ENCODE results near the gene CALR.

DNA sequence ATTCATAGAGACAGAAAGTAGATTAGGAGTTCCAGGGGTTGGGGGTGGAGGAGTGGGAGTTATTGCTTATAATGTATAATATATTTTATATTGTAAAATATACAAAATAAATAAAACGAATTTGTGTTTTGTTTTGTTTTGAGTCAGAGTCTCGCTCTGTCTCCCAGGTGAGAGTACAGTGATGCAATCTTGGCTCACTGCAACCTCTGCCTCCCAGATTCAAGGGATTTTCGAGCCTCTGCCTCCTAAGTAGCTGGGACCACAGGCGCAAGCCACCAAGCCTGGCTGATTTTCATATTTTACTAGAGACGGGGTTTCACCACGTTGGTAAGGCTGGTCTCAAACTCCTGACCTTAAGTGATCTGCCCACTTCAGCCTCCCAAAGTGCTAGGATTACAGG lies 21.1 kb downstream of the CALR start:
- TF ChIP-seq, protein P1, sequence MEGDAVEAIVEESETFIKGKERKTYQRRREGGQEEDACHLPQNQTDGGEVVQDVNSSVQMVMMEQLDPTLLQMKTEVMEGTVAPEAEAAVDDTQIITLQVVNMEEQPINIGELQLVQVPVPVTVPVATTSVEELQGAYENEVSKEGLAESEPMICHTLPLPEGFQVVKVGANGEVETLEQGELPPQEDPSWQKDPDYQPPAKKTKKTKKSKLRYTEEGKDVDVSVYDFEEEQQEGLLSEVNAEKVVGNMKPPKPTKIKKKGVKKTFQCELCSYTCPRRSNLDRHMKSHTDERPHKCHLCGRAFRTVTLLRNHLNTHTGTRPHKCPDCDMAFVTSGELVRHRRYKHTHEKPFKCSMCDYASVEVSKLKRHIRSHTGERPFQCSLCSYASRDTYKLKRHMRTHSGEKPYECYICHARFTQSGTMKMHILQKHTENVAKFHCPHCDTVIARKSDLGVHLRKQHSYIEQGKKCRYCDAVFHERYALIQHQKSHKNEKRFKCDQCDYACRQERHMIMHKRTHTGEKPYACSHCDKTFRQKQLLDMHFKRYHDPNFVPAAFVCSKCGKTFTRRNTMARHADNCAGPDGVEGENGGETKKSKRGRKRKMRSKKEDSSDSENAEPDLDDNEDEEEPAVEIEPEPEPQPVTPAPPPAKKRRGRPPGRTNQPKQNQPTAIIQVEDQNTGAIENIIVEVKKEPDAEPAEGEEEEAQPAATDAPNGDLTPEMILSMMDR (IDR thresholded peaks at IDR 0.05): no peak
- TF ChIP-seq RAD21 (IDR thresholded peaks at IDR 0.05; ENCODE audit: low read length) (no peak), MAX (IDR thresholded peaks at IDR 0.05; ENCODE audit: low read depth) (no peak), EP300 (IDR thresholded peaks at IDR 0.05; ENCODE audit: borderline replicate concordance in 1 of 2, low read depth in 1 of 2, low read length in 1 of 2) (no peak), TEAD4 (IDR thresholded peaks at IDR 0.05; ENCODE audit: borderline replicate concordance, insufficient read depth) (no peak), RFX5 (IDR thresholded peaks at IDR 0.05; ENCODE audit: low read length) (no peak), SIN3A (IDR thresholded peaks at IDR 0.05; ENCODE audit: borderline replicate concordance, low read depth, low read length) (no peak), EZH2phosphoT487 (IDR thresholded peaks at IDR 0.05; ENCODE audit: borderline replicate concordance, low read depth) (no peak), TAF1 (IDR thresholded peaks at IDR 0.05; ENCODE audit: borderline replicate concordance, low read depth, low read length) (no peak), YY1 (IDR thresholded peaks at IDR 0.05; ENCODE audit: low read depth) (no peak)
- TF ChIP-seq, protein P2, sequence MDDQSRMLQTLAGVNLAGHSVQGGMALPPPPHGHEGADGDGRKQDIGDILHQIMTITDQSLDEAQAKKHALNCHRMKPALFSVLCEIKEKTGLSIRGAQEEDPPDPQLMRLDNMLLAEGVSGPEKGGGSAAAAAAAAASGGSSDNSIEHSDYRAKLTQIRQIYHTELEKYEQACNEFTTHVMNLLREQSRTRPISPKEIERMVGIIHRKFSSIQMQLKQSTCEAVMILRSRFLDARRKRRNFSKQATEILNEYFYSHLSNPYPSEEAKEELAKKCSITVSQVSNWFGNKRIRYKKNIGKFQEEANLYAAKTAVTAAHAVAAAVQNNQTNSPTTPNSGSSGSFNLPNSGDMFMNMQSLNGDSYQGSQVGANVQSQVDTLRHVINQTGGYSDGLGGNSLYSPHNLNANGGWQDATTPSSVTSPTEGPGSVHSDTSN (IDR thresholded peaks at IDR 0.05): no peak
- TF ChIP-seq, protein P3, sequence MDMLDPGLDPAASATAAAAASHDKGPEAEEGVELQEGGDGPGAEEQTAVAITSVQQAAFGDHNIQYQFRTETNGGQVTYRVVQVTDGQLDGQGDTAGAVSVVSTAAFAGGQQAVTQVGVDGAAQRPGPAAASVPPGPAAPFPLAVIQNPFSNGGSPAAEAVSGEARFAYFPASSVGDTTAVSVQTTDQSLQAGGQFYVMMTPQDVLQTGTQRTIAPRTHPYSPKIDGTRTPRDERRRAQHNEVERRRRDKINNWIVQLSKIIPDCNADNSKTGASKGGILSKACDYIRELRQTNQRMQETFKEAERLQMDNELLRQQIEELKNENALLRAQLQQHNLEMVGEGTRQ (IDR thresholded peaks at IDR 0.05; ENCODE audit: borderline replicate concordance, low read depth, low read length): no peak
- TF ChIP-seq, protein P4, sequence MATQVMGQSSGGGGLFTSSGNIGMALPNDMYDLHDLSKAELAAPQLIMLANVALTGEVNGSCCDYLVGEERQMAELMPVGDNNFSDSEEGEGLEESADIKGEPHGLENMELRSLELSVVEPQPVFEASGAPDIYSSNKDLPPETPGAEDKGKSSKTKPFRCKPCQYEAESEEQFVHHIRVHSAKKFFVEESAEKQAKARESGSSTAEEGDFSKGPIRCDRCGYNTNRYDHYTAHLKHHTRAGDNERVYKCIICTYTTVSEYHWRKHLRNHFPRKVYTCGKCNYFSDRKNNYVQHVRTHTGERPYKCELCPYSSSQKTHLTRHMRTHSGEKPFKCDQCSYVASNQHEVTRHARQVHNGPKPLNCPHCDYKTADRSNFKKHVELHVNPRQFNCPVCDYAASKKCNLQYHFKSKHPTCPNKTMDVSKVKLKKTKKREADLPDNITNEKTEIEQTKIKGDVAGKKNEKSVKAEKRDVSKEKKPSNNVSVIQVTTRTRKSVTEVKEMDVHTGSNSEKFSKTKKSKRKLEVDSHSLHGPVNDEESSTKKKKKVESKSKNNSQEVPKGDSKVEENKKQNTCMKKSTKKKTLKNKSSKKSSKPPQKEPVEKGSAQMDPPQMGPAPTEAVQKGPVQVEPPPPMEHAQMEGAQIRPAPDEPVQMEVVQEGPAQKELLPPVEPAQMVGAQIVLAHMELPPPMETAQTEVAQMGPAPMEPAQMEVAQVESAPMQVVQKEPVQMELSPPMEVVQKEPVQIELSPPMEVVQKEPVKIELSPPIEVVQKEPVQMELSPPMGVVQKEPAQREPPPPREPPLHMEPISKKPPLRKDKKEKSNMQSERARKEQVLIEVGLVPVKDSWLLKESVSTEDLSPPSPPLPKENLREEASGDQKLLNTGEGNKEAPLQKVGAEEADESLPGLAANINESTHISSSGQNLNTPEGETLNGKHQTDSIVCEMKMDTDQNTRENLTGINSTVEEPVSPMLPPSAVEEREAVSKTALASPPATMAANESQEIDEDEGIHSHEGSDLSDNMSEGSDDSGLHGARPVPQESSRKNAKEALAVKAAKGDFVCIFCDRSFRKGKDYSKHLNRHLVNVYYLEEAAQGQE (IDR thresholded peaks at IDR 0.05; ENCODE audit: low read depth, low read length): no peak

Measured in SK-N-SH (cell line).